Mesendoderm (in vitro differentiated cells): ENCODE results near the gene SCUBE3.

Experiments
- DNase-seq: peaks from one replicate; pipeline ENCODE4 v3.0.0; 2013
- H2AK5ac ChIP-seq: 2 replicates; pipeline ENCODE4 v1.6.1; 2013; ENCODE audit warnings: low read length, inconsistent platforms
- H2BK120ac ChIP-seq: 2 replicates; pipeline ENCODE4 v1.6.1; 2013; ENCODE audit warnings: low read depth, mild to moderate bottlenecking, low read length, moderate library complexity, mixed read lengths
- H2BK15ac ChIP-seq: replicated peaks from 2 replicates; pipeline ENCODE4 v1.6.1; 2013; ENCODE audit warnings: low read depth, mild to moderate bottlenecking, moderate library complexity
- H2BK5ac ChIP-seq: 2 replicates; pipeline ENCODE4 v1.6.1; 2013; ENCODE audit warnings: low read length, inconsistent platforms
- H3K18ac ChIP-seq: 2 replicates; pipeline ENCODE4 v1.6.1; 2013; ENCODE audit warnings: mild to moderate bottlenecking, low read length, mixed read lengths
- H3K23ac ChIP-seq: one replicate; pipeline ENCODE4 v1.6.1; 2013; ENCODE audit warnings: low read length
- H3K27ac ChIP-seq: 2 replicates; pipeline ENCODE4 v1.5.1; 2013; ENCODE audit warnings: low read depth, mild to moderate bottlenecking, inconsistent platforms, low read length, moderate library complexity
- H3K27me3 ChIP-seq: 2 replicates; pipeline ENCODE4 v1.6.1; 2013; ENCODE audit warnings: low read length, control low read depth, mild to moderate bottlenecking, inconsistent platforms; ENCODE audit not compliant: insufficient read depth, poor library complexity
- H3K36me3 ChIP-seq: 2 replicates; pipeline ENCODE4 v1.6.1; 2013; ENCODE audit warnings: low read length, inconsistent platforms; ENCODE audit not compliant: control insufficient read depth, insufficient read depth
- H3K4ac ChIP-seq: one replicate; pipeline ENCODE4 v1.6.1; 2013; ENCODE audit warnings: low read depth, mild to moderate bottlenecking, low read length, moderate library complexity
- H3K4me1 ChIP-seq: 2 replicates; pipeline ENCODE4 v1.6.1; 2013; ENCODE audit warnings: low read depth, low read length, inconsistent platforms; ENCODE audit not compliant: control insufficient read depth
- H3K4me2 ChIP-seq: 2 replicates; pipeline ENCODE4 v1.6.1; 2013; ENCODE audit warnings: low read length
- H3K4me3 ChIP-seq: 2 replicates; pipeline ENCODE4 v1.5.1; 2013; ENCODE audit warnings: mild to moderate bottlenecking, low read length
- H3K56ac ChIP-seq: one replicate; pipeline ENCODE4 v1.6.1; 2013; ENCODE audit warnings: low read length
- H3K79me1 ChIP-seq: 2 replicates; pipeline ENCODE4 v1.6.1; 2013; ENCODE audit warnings: low read length, inconsistent platforms
- H3K79me2 ChIP-seq: 2 replicates; pipeline ENCODE4 v1.6.1; 2013; ENCODE audit warnings: mild to moderate bottlenecking, low read length; ENCODE audit not compliant: control insufficient read depth, insufficient read depth
- H3K9ac ChIP-seq: 2 replicates; pipeline ENCODE4 v1.6.1; 2013; ENCODE audit warnings: low read length, inconsistent platforms
- H4K5ac ChIP-seq: one replicate; pipeline ENCODE4 v1.6.1; 2013; ENCODE audit warnings: low read length
- H4K8ac ChIP-seq: one replicate; pipeline ENCODE4 v1.6.1; 2013; ENCODE audit warnings: low read depth, mild to moderate bottlenecking, control low read depth, low read length, moderate library complexity
- WGBS: extraction: QIAGEN DNeasy Blood & Tissue Kit; methylation state at CpG from one replicate; pipeline ENCODE4 v1.1.7; 2013; ENCODE audit warnings: low lambda C conversion rate, missing lambda C conversion rate; ENCODE audit not compliant: insufficient coverage; ENCODE audit errors: extremely low coverage; 5-methylcytosine and 5-hydroxymethylcytosine counted together

The SCUBE3 gene

GRCh38 chr6:35282472-35282871 lies 68.7 kb downstream of the SCUBE3 start:
- no peak overlapping the region for H3K23ac ChIP-seq
- no CpG with 5 or more reads among the region's 2 CpGs for WGBS
- no peaks in the 10 kb centered on the region for H3K4me1 ChIP-seq

DNA sequence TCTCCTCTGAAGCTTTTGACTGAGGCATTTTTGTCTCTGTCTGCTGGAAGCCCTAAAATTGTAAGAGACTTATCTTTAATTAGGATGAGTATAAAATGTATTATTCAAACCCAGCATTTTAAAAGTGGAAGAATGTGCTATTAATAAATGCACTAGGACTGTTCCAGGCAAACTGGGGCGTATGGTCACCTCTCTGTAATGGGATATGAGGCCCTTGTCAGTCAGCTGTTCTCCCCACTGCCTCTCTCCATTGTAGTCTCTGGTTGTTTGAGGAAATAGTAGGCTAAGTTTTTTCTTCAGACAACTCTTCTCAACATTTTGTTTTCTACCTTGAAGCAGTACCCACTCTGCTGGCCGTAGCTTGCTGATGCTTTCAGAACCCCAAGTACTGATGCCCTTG lies 69.6 kb downstream of the SCUBE3 start:
- Histone ChIP-seq H2AK5ac (no peak overlapping the region), H3K56ac (no peak overlapping the region), H3K79me2 (no peaks in the 10 kb centered on the region), H3K27me3 (no peaks in the 10 kb centered on the region), H3K4ac (no peak overlapping the region), H4K8ac (no peak overlapping the region), H2BK120ac (no peak overlapping the region), H3K36me3 (peaks cover 4% of the 10 kb centered on the region), H4K5ac (no peak overlapping the region), H3K9ac (no peak overlapping the region), H3K4me1 (no peaks in the 10 kb centered on the region), H3K27ac (no peak overlapping the region), H3K4me3 (no peak overlapping the region), H2BK15ac (no peak overlapping the region), H3K23ac (no peak overlapping the region), H3K4me2 (no peak overlapping the region), H2BK5ac (no peak overlapping the region), H3K18ac (no peak overlapping the region), H3K79me1 (no peaks in the 10 kb centered on the region)
- WGBS = no CpG with 5 or more reads among the region's 2 CpGs
- DNase-seq = no peak

More at GRCh38 chr6:35282472-35282871, 68.7 kb downstream of the SCUBE3 start:
- Histone ChIP-seq H4K8ac (no peak overlapping the region), H3K4me3 (no peak overlapping the region), H3K18ac (no peak overlapping the region), H3K27me3 (no peaks in the 10 kb centered on the region), H2BK5ac (no peak overlapping the region), H3K56ac (no peak overlapping the region), H3K9ac (no peak overlapping the region), H4K5ac (no peak overlapping the region), H3K79me1 (no peaks in the 10 kb centered on the region), H2BK120ac (no peak overlapping the region), H3K4me2 (no peak overlapping the region), H2BK15ac (no peak overlapping the region), H3K79me2 (no peaks in the 10 kb centered on the region), H2AK5ac (no peak overlapping the region), H3K27ac (no peak overlapping the region), H3K4ac (no peak overlapping the region), H3K36me3 (peaks cover 4% of the 10 kb centered on the region)
- no peak for DNase-seq

DNA sequence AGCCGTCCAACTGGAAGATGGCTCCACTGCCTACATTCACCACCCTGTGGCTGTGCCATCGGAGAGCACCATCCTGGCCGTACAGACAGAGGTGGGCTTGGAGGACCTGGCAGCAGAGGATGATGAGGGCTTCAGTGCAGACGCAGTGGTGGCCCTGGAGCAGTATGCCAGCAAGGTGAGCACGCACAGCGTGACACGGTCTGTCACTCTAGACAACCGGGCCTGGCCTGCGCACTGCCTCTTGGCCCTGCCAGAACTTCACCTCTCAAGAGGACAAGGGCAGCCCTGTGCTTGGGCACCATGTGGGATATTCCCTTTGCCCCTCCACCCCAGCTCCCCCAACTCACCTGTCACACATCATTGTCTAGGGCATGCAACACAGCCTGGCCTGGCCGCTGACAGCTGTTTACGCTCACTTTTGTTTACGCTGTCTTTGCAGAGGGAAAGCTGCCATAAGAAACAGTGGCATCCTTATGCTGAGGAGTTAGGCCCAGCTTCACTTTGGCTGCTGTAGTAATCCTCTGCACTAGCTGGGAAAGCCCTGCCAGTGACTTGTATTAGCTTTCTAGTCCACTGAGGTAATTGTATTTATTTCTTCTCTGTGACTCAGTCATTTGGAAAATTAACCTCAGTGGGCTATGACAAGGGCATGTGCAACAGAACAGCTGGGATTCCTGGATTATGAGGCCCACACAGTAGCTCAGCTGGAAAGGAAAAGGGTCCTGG lies 74.1 kb downstream of the SCUBE3 start:
- H3K9ac ChIP-seq = no peak overlapping the region
- H2BK120ac ChIP-seq = no peak overlapping the region
- DNase-seq = no peak
- H4K5ac ChIP-seq = no peak overlapping the region
- H3K56ac ChIP-seq = no peak overlapping the region
- H2BK5ac ChIP-seq = no peak overlapping the region
- H3K36me3 ChIP-seq = peaks cover 4% of the 10 kb centered on the region
- no peak overlapping the region for H3K27ac ChIP-seq
- H3K23ac ChIP-seq = no peak overlapping the region
- H3K27me3 ChIP-seq = no peaks in the 10 kb centered on the region
- H3K79me2 ChIP-seq = no peaks in the 10 kb centered on the region
- H3K4ac ChIP-seq = no peak overlapping the region
- H3K79me1 ChIP-seq = no peaks in the 10 kb centered on the region
- H2AK5ac ChIP-seq = no peak overlapping the region
- H3K18ac ChIP-seq = no peak overlapping the region
- no peaks in the 10 kb centered on the region for H3K4me1 ChIP-seq
- H2BK15ac ChIP-seq = no peak overlapping the region
- no peak overlapping the region for H3K4me2 ChIP-seq
- WGBS = no CpG with 5 or more reads among the region's 12 CpGs
- H3K4me3 ChIP-seq = no peak overlapping the region
- no peak overlapping the region for H4K8ac ChIP-seq

- Histone ChIP-seq H3K23ac (no peak overlapping the region), H2AK5ac (no peak overlapping the region), H4K8ac (no peak overlapping the region), H3K79me1 (no peaks in the 10 kb centered on the region), H2BK15ac (no peak overlapping the region), H2BK5ac (no peak overlapping the region), H3K4ac (no peak overlapping the region), H3K36me3 (peaks cover 3% of the 10 kb centered on the region), H3K56ac (no peak overlapping the region), H3K9ac (no peak overlapping the region), H3K27ac (no peak overlapping the region), H3K4me3 (no peak overlapping the region), H3K4me1 (no peaks in the 10 kb centered on the region), H3K4me2 (no peak overlapping the region), H4K5ac (no peak overlapping the region), H3K79me2 (no peaks in the 10 kb centered on the region), H3K27me3 (no peaks in the 10 kb centered on the region), H2BK120ac (no peak overlapping the region), H3K18ac (no peak overlapping the region)
- no peak for DNase-seq
- no CpG with 5 or more reads among the region's 4 CpGs for WGBS
Measured at GRCh38 chr6:35288834-35289233, 75.1 kb downstream of the SCUBE3 start.

GRCh38 chr6:35291491-35291890 lies 77.7 kb downstream of the SCUBE3 start:
- Histone ChIP-seq H4K5ac (no peak overlapping the region), H3K79me2 (no peaks in the 10 kb centered on the region), H3K79me1 (no peaks in the 10 kb centered on the region), H3K4me3 (no peak overlapping the region), H2BK120ac (no peak overlapping the region), H4K8ac (no peak overlapping the region), H3K4me2 (no peak overlapping the region), H3K23ac (no peak overlapping the region), H2AK5ac (no peak overlapping the region), H3K4ac (no peak overlapping the region), H3K36me3 (no peaks in the 10 kb centered on the region), H3K27me3 (no peaks in the 10 kb centered on the region), H3K4me1 (no peaks in the 10 kb centered on the region), H2BK5ac (no peak overlapping the region), H3K56ac (no peak overlapping the region), H2BK15ac (no peak overlapping the region), H3K18ac (no peak overlapping the region), H3K9ac (no peak overlapping the region), H3K27ac (no peak overlapping the region)
- no peak for DNase-seq
- WGBS = no CpG with 5 or more reads among the region's 13 CpGs

DNA sequence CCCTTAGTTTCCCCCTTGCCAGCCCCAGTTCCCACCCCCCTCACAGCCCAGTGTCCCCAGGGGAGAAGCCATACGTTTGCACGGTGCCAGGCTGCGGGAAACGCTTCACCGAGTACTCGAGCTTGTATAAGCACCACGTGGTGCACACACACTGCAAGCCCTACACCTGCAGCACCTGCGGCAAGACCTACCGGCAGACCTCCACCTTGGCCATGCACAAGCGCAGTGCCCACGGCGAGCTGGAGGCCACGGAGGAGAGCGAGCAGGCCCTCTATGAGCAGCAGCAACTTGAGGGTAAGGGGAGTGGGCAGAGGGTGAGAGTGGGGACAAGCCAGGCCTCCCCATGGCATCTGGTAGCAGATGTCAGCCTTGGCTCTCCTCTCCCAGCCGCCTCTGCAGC lies 78.7 kb downstream of the SCUBE3 start:
- Histone ChIP-seq H3K4ac (no peak overlapping the region), H3K56ac (no peak overlapping the region), H3K4me2 (no peak overlapping the region), H3K9ac (no peak overlapping the region), H4K8ac (no peak overlapping the region), H2BK120ac (no peak overlapping the region), H3K79me2 (no peaks in the 10 kb centered on the region), H3K4me1 (no peaks in the 10 kb centered on the region), H3K36me3 (no peaks in the 10 kb centered on the region), H4K5ac (no peak overlapping the region), H2BK5ac (no peak overlapping the region), H3K79me1 (no peaks in the 10 kb centered on the region), H2BK15ac (no peak overlapping the region), H3K23ac (no peak overlapping the region), H3K27me3 (no peaks in the 10 kb centered on the region), H3K18ac (no peak overlapping the region), H3K4me3 (no peak overlapping the region), H2AK5ac (no peak overlapping the region), H3K27ac (no peak overlapping the region)
- no CpG with 5 or more reads among the region's 15 CpGs for WGBS
- no peak for DNase-seq
